Measurements from ENCODE around the gene EIF2S1. TPM values are rescaled to one million over a fixed set of nuclear protein-coding genes. Genes with fewer than 3 reads are reported as not detected.

EIF2S1 gene
- total and polyA plus RNA-seq, 2 of the 13 experiments (the other 11 are each of a cell fraction or from before 2014, with no cell fraction given), result 49.1 to 246 TPM

DNA sequence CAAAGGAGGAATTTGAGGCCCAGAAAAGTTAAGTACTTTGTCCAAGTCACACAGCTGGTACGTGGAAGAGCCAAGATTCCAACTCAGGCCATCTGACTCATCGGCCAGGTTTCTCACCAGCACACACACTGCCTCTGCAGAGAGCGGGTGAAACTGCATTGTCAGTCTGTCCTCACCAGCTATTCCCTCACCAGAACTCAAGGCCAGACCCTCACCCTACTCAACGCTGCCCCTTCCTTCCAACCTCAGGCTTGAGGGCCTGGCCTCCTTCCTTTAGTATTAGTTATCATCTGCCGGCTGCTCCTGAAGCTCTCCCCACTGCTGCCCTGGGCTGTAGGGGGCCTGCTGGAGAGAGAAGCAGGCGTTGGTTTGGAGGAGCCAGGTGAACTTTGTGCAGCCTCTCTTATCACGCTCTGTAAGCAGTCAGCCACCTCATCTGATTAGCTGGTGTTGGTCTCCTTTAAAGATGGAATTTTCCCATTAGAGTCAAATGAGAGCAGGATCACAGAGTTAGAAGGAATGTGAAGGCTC, 68.4 kb downstream of the EIF2S1 start (continued):
- no peak for TF ChIP-seq KLF15 (CRISPR knock-in tag; IDR thresholded peaks at IDR 0.05; ENCODE audit: borderline replicate concordance)
- TF ChIP-seq ZNF776 (CRISPR knock-in tag; IDR thresholded peaks at IDR 0.05), result no peak
- no peak for TF ChIP-seq NFE2L2 (IDR thresholded peaks at IDR 0.05; ENCODE audit: low read length)
- no peak for TF ChIP-seq RAD21 (CRISPR knock-in tag; IDR thresholded peaks at IDR 0.05)
- TF ChIP-seq, protein P1, sequence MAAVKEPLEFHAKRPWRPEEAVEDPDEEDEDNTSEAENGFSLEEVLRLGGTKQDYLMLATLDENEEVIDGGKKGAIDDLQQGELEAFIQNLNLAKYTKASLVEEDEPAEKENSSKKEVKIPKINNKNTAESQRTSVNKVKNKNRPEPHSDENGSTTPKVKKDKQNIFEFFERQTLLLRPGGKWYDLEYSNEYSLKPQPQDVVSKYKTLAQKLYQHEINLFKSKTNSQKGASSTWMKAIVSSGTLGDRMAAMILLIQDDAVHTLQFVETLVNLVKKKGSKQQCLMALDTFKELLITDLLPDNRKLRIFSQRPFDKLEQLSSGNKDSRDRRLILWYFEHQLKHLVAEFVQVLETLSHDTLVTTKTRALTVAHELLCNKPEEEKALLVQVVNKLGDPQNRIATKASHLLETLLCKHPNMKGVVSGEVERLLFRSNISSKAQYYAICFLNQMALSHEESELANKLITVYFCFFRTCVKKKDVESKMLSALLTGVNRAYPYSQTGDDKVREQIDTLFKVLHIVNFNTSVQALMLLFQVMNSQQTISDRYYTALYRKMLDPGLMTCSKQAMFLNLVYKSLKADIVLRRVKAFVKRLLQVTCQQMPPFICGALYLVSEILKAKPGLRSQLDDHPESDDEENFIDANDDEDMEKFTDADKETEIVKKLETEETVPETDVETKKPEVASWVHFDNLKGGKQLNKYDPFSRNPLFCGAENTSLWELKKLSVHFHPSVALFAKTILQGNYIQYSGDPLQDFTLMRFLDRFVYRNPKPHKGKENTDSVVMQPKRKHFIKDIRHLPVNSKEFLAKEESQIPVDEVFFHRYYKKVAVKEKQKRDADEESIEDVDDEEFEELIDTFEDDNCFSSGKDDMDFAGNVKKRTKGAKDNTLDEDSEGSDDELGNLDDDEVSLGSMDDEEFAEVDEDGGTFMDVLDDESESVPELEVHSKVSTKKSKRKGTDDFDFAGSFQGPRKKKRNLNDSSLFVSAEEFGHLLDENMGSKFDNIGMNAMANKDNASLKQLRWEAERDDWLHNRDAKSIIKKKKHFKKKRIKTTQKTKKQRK (IDR thresholded peaks at IDR 0.05; ENCODE audit: low read length), result no peak
- TF ChIP-seq NR2C2 (CRISPR knock-in tag; IDR thresholded peaks at IDR 0.05; ENCODE audit: borderline replicate concordance), result no peak
- no peak for TF ChIP-seq RFXAP (CRISPR knock-in tag; IDR thresholded peaks at IDR 0.05; ENCODE audit: borderline replicate concordance)
- no peak for TF ChIP-seq RBFOX2 (IDR thresholded peaks at IDR 0.05; ENCODE audit: low read depth, low read length)
- TF ChIP-seq, protein P2, sequence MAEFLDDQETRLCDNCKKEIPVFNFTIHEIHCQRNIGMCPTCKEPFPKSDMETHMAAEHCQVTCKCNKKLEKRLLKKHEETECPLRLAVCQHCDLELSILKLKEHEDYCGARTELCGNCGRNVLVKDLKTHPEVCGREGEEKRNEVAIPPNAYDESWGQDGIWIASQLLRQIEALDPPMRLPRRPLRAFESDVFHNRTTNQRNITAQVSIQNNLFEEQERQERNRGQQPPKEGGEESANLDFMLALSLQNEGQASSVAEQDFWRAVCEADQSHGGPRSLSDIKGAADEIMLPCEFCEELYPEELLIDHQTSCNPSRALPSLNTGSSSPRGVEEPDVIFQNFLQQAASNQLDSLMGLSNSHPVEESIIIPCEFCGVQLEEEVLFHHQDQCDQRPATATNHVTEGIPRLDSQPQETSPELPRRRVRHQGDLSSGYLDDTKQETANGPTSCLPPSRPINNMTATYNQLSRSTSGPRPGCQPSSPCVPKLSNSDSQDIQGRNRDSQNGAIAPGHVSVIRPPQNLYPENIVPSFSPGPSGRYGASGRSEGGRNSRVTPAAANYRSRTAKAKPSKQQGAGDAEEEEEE (CRISPR knock-in tag; IDR thresholded peaks at IDR 0.05; ENCODE audit: borderline replicate concordance), result no peak
- TF ChIP-seq, protein P3, sequence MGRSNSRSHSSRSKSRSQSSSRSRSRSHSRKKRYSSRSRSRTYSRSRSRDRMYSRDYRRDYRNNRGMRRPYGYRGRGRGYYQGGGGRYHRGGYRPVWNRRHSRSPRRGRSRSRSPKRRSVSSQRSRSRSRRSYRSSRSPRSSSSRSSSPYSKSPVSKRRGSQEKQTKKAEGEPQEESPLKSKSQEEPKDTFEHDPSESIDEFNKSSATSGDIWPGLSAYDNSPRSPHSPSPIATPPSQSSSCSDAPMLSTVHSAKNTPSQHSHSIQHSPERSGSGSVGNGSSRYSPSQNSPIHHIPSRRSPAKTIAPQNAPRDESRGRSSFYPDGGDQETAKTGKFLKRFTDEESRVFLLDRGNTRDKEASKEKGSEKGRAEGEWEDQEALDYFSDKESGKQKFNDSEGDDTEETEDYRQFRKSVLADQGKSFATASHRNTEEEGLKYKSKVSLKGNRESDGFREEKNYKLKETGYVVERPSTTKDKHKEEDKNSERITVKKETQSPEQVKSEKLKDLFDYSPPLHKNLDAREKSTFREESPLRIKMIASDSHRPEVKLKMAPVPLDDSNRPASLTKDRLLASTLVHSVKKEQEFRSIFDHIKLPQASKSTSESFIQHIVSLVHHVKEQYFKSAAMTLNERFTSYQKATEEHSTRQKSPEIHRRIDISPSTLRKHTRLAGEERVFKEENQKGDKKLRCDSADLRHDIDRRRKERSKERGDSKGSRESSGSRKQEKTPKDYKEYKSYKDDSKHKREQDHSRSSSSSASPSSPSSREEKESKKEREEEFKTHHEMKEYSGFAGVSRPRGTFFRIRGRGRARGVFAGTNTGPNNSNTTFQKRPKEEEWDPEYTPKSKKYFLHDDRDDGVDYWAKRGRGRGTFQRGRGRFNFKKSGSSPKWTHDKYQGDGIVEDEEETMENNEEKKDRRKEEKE (IDR thresholded peaks at IDR 0.05), result no peak
- TF ChIP-seq ZNF713 (CRISPR knock-in tag; IDR thresholded peaks at IDR 0.05), result no peak
- no peak for TF ChIP-seq ZFP36 (IDR thresholded peaks at IDR 0.05; ENCODE audit: borderline replicate concordance, low read depth, low read length, partially characterized antibody)
- 0 out of 2 replicates have a peak, but pooled peaks have one; percentile 3 for TF ChIP-seq ZNF7 (CRISPR knock-in tag; IDR thresholded peaks at IDR 0.05)
- TF ChIP-seq ZMAT3 (CRISPR knock-in tag; conservative IDR thresholded peaks at IDR 0.05), result no peak
- no peak for TF ChIP-seq ZNF644 (CRISPR knock-in tag; IDR thresholded peaks at IDR 0.05; ENCODE audit: low read depth)
- TF ChIP-seq FOXC1 (CRISPR knock-in tag; IDR thresholded peaks at IDR 0.05; ENCODE audit: borderline replicate concordance), result no peak
- TF ChIP-seq, protein P4, sequence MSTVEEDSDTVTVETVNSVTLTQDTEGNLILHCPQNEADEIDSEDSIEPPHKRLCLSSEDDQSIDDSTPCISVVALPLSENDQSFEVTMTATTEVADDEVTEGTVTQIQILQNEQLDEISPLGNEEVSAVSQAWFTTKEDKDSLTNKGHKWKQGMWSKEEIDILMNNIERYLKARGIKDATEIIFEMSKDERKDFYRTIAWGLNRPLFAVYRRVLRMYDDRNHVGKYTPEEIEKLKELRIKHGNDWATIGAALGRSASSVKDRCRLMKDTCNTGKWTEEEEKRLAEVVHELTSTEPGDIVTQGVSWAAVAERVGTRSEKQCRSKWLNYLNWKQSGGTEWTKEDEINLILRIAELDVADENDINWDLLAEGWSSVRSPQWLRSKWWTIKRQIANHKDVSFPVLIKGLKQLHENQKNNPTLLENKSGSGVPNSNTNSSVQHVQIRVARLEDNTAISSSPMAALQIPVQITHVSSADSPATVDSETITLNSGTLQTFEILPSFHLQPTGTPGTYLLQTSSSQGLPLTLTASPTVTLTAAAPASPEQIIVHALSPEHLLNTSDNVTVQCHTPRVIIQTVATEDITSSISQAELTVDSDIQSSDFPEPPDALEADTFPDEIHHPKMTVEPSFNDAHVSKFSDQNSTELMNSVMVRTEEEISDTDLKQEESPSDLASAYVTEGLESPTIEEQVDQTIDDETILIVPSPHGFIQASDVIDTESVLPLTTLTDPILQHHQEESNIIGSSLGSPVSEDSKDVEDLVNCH (CRISPR knock-in tag; IDR thresholded peaks at IDR 0.05), result no peak
- TF ChIP-seq ZFX (CRISPR knock-in tag; IDR thresholded peaks at IDR 0.05; ENCODE audit: low read depth), result peak; percentile 27; the same call in 1 of the 2 replicates
- TF ChIP-seq ZBTB7B (CRISPR knock-in tag; IDR thresholded peaks at IDR 0.05), result no peak; the same call in 1 of the 2 replicates
- no peak for TF ChIP-seq ISL2 (CRISPR knock-in tag; IDR thresholded peaks at IDR 0.05)
- peak; percentile 72 for TF ChIP-seq HNF4A (CRISPR knock-in tag; IDR thresholded peaks at IDR 0.05)
- TF ChIP-seq TCF7 (IDR thresholded peaks at IDR 0.05; ENCODE audit: low read depth), result no peak
